Panc1 (cell line): ENCODE measurements around the gene MMD2. TPM values are rescaled to one million over a fixed set of nuclear protein-coding genes. Genes with fewer than 3 reads are reported as not detected.

Experiments used
- ATAC-seq: fragments of 200-7000 bp; cut with Tn5 transposase; 2 replicates; pipeline ENCODE4 v1.9.1; 2020; ENCODE audit warnings: mild to moderate bottlenecking, moderate library complexity
- BruUV-seq: library from RNA; stranded (reverse); fragments of 400-500 nt; replicated peaks from 2 replicates; lab custom pipeline; 2021; lab: Mats Ljungman, UMichigan
- CTCF ChIA-PET: fragments of 300-600 bp; sonication (Branson Sonifier 250); formaldehyde crosslinking; loops from one replicate; lab custom pipeline; 2022; ENCODE audit warnings: antibody characterized with exemption; lab: Charles Lee
- POLR2A ChIA-PET: fragments of 300-600 bp; sonication (Branson Sonifier 250); formaldehyde crosslinking; loops from one replicate; lab custom pipeline; 2022; ENCODE audit warnings: antibody characterized with exemption; lab: Charles Lee
- DNase-seq: peaks from one replicate; pipeline ENCODE4 v3.0.0-alpha.2; 2010; ENCODE audit warnings: low read depth, low spot score
- H3K27ac ChIP-seq: 2 replicates; pipeline ENCODE4 v1.5.1; 2011; ENCODE audit warnings: mild to moderate bottlenecking, low read length, inconsistent platforms
- H3K27me3 ChIP-seq: fragments of 200-500 bp; sonication (Bioruptor generic); 2 replicates; pipeline ENCODE4 v1.6.0; 2014; ENCODE audit warnings: low read length, inconsistent platforms; ENCODE audit not compliant: control insufficient read depth, insufficient read depth
- H3K36me3 ChIP-seq: fragments of 200-500 bp; sonication (Bioruptor generic); 2 replicates; pipeline ENCODE4 v1.5.1; 2014; ENCODE audit warnings: inconsistent platforms, mild to moderate bottlenecking, low read length, moderate library complexity; ENCODE audit not compliant: control insufficient read depth, insufficient read depth
- H3K4me1 ChIP-seq: 2 replicates; pipeline ENCODE4 v1.5.1; 2011; ENCODE audit warnings: inconsistent platforms, mild to moderate bottlenecking, low read length, moderate library complexity; ENCODE audit not compliant: control insufficient read depth, insufficient read depth
- H3K4me3 ChIP-seq, 2 experiments: 2 replicates each; pipeline ENCODE4 v1.5.1; 2011 to 2012; ENCODE audit warnings: low read depth in 2 of 2, low read length in 2 of 2, mild to moderate bottlenecking in 2 of 2, inconsistent platforms in 1 of 2, moderate library complexity in 1 of 2
- H3K9me3 ChIP-seq: fragments of 200-500 bp; sonication (Bioruptor generic); 2 replicates; pipeline ENCODE4 v1.5.1; 2014; ENCODE audit warnings: low read depth, mild to moderate bottlenecking, inconsistent platforms, low read length, moderate library complexity; ENCODE audit not compliant: control insufficient read depth, insufficient read depth
- POLR2AphosphoS5 ChIP-seq: IDR thresholded peaks from 2 replicates; pipeline ENCODE4 v1.6.1; 2012; ENCODE audit warnings: mild to moderate bottlenecking, low read depth, low read length, moderate library complexity
- REST ChIP-seq, 2 experiments: IDR thresholded peaks; 2 replicates each; pipeline ENCODE4 v1.6.1; 2011 to 2012; ENCODE audit warnings: low read depth in 2 of 2, control low read depth in 1 of 2, low read length in 1 of 2, mild to moderate bottlenecking in 1 of 2, moderate library complexity in 1 of 2; ENCODE audit not compliant: insufficient read depth in 1 of 2
- SIN3A ChIP-seq: IDR thresholded peaks from 2 replicates; pipeline ENCODE4 v1.6.1; 2012; ENCODE audit warnings: low read depth, mild to moderate bottlenecking, low read length, moderate library complexity, borderline replicate concordance; ENCODE audit not compliant: insufficient read depth
- TCF7L2 ChIP-seq: IDR thresholded peaks from 2 replicates; pipeline ENCODE4 v1.6.1; 2011; ENCODE audit warnings: mild to moderate bottlenecking, low read depth, low read length, inconsistent platforms
- in situ Hi-C: cut with HindIII; loops from 2 replicates; pipeline ENCODE4 v1.10.0; 2016; ENCODE audit warnings: low sequenced_read_pairs, low pct_unique_long_range_greater_than_20kb
- intact Hi-C: fragments of 100-400 bp; cut with micrococcal nuclease; formaldehyde crosslinking; loops from one replicate; pipeline ENCODE4 v1.10.0; 2022; ENCODE audit not compliant: unreplicated experiment
- total RNA-seq: library from RNA; stranded (reverse); gene quantifications from one replicate; pipeline ENCODE4 v1.2.1, GENCODE V29; 2021; ENCODE audit not compliant: unreplicated experiment
- TF ChIP-seq, protein P1 (sequence below): fragments of 450-650 bp; IDR thresholded peaks from 2 replicates; pipeline ENCODE4 v1.5.1; 2017; ENCODE audit warnings: mild to moderate bottlenecking

MMD2 gene
- total RNA-seq, 1 experiment from 2014 or later = not detected

DNA sequence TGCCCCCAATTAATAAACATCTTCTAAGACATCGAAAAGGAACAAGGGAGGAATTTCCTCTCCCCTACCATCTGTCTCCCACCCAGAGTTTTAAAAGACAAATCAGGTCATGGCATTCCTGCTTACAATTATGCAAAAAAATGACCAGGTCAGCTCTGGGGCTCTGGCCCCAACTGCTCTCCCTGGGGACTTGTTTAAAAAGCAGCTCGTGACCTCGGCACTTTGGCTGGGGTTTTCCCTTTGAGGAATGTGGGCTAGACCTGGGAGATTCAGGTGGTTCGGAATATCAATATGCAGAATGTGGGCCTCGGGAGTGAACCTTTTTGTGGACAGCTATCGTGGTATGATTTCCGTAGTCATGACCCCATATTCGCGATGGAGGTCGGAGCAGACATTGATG, 74.8 kb downstream of the MMD2 start:
- Histone ChIP-seq H3K27ac (no peak overlapping the region), H3K36me3 (no peaks in the 10 kb centered on the region), H3K9me3 (no peaks in the 10 kb centered on the region), H3K4me3 (no peak overlapping the region), H3K27me3 (no peaks in the 10 kb centered on the region), H3K4me1 (peaks cover 2% of the 10 kb centered on the region; the same call in 1 of the 2 replicates)
- intact Hi-C loops = no loop called here
- no peak for ATAC-seq
- in situ Hi-C loops = no loop called here
- ChIA-PET POLR2A (no interaction called here), CTCF (no interaction called here)
- DNase-seq = no peak
- TF ChIP-seq TCF7L2 = no peak
- no peak for TF ChIP-seq REST (IDR thresholded peaks at IDR 0.05; ENCODE audit: insufficient read depth in 1 of 2, low read depth in 2 of 2, low read length in 1 of 2)
- TF ChIP-seq SIN3A = no peak
- TF ChIP-seq, protein P1, sequence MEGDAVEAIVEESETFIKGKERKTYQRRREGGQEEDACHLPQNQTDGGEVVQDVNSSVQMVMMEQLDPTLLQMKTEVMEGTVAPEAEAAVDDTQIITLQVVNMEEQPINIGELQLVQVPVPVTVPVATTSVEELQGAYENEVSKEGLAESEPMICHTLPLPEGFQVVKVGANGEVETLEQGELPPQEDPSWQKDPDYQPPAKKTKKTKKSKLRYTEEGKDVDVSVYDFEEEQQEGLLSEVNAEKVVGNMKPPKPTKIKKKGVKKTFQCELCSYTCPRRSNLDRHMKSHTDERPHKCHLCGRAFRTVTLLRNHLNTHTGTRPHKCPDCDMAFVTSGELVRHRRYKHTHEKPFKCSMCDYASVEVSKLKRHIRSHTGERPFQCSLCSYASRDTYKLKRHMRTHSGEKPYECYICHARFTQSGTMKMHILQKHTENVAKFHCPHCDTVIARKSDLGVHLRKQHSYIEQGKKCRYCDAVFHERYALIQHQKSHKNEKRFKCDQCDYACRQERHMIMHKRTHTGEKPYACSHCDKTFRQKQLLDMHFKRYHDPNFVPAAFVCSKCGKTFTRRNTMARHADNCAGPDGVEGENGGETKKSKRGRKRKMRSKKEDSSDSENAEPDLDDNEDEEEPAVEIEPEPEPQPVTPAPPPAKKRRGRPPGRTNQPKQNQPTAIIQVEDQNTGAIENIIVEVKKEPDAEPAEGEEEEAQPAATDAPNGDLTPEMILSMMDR = no peak
- TF ChIP-seq POLR2AphosphoS5 = no peak
- BruUV-seq = no TSS peak

DNA sequence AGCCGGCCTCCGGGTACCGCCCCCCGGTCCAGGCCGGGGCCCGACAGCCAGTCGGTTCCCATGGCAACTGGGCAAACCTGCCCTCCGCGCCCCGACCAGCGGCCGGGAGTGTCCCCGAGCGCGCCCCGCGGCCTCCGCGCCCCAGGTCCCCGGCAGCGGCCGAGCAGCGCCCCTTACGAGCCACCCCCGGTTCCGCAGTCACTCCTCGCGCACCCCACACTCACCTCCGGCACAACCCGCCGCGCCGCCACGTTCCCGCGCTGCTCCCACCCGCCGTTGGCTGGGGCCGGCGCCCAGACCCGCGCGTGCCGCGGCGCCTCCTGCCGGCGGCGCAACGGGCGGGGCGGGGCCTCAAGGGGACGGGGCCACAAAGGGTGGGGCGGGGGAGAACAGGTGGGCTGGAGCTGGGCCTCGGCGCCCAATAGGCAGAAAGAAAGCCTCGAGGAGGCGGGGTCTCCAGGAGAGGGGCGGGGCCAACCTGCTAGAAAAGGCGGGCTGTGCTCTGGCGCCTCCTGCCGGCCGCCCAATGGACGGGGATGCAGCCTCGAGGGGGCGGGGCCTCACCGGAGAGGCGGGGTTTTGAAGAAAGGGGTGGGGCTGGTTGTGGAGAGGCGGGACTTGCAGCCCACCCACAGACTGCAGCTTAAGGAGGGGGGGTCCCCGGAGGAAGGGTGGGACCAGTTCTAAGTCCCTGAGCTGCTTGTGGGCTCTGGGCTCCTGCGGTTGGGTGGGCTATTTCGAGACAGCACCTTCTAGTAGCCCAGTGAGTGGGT, 75.4 kb downstream of the MMD2 start, which contains the start of gene RADIL:
TSS of gene RADIL (minus strand) at position 345 of the 773 bp plus-strand sequence. CDS start 5,577 bp downstream, outside the sequence.
- CTCF ChIA-PET = no interaction called here
- intact Hi-C loops (no loop called here), in situ Hi-C loops (no loop called here)
- POLR2A ChIA-PET = interaction anchor here (0.6 to 1.0 kb wide), 2 partner anchors 34 to 239 kb away, joined by 3 read pairs; no protein-coding TSS in a partner anchor
- Histone ChIP-seq H3K9me3 (no peaks in the 10 kb centered on the region), H3K27me3 (no peaks in the 10 kb centered on the region), H3K36me3 (no peaks in the 10 kb centered on the region), H3K4me3 (peak within 1 kb of the TSS in 1 of 2 experiments; percentile 36; a peak in 1 of 4 replicates), H3K27ac (no peak within 1 kb of the TSS), H3K4me1 (peaks cover 2% of the 10 kb centered on the region; the same call in 1 of the 2 replicates)
- no peak for DNase-seq
- no TSS peak for BruUV-seq
- ATAC-seq = no peak
- TF ChIP-seq, protein P1 = no peak
- TF ChIP-seq POLR2AphosphoS5 (no peak), TCF7L2 (no peak), SIN3A (no peak), REST (IDR thresholded peaks at IDR 0.05; ENCODE audit: insufficient read depth in 1 of 2, low read depth in 2 of 2, low read length in 1 of 2) (no peak)
